ENCODE measurements around the gene INTS6.

GRCh38 chr13:51357928-51358595 is 94.8 kb downstream of the INTS6 start:
- no peak for TF ChIP-seq CTCF (IDR thresholded peaks at IDR 0.05)
- TF ChIP-seq EZH2 (IDR thresholded peaks at IDR 0.05; ENCODE audit: borderline replicate concordance, insufficient read depth, low read depth, low read length, poor library complexity, severe bottlenecking) = no peak

All from B cell (primary cell).